Nephron (organoid): ENCODE data around the gene ACACA.
A peak's percentile ranks its signal among the peaks of the same experiment; 100 is the strongest.

Source experiments
- H3K27ac Mint-ChIP-seq, 3 experiments: 2 replicates each; pipeline ENCODE4 v1.8.0; 2020; ENCODE audit warnings: mixed read lengths in 3 of 3, mild to moderate bottlenecking in 2 of 3, moderate library complexity in 1 of 3
- H3K27me3 Mint-ChIP-seq: 2 replicates; pipeline ENCODE4 v1.8.0; 2021; ENCODE audit warnings: low read depth, mild to moderate bottlenecking, moderate library complexity, mixed read lengths
- H3K36me3 Mint-ChIP-seq: 2 replicates; pipeline ENCODE4 v1.8.0; 2020; ENCODE audit warnings: low read depth, mixed read lengths
- H3K4me1 Mint-ChIP-seq: 2 replicates; pipeline ENCODE4 v1.8.0; 2020; ENCODE audit warnings: mixed read lengths
- H3K4me3 Mint-ChIP-seq, 3 experiments: 2 replicates each; pipeline ENCODE4 v1.8.0; 2020; ENCODE audit warnings: mild to moderate bottlenecking in 3 of 3, mixed read lengths in 3 of 3, moderate library complexity in 2 of 3
- H3K9me3 Mint-ChIP-seq: 2 replicates; pipeline ENCODE4 v1.8.0; 2020; ENCODE audit warnings: mixed read lengths
- TF ChIP-seq, protein P1 (sequence below), 3 experiments: fragments of 200-600 bp; sonication (generic); IDR thresholded peaks; one replicate each; pipeline ENCODE4 v1.5.0; 2021; ENCODE audit warnings: antibody characterized with exemption in 3 of 3; ENCODE audit not compliant: unreplicated experiment in 3 of 3

The ACACA gene

DNA sequence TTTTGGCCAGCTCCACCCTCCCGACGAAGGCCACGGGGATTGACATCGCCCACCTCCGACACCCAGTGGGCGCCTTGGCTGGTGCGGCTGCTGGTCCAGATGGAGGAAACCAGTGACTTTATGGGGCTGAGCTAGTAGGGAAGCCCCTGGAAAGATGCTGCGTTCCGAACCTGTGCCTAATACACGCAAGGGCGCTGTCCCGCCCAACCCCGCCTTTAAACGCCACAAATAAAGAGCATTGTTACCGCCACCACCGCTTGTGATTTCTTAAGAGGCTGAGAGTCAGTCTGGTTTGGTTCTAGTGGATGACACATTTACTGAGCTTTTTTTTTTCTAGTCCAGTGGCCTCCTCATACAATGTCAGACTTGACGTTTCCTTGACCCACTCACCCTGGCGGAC is 350.0 kb downstream of the ACACA start:
- H3K4me1 Mint-ChIP-seq, result peaks cover 29% of the 10 kb centered on the region
- peaks cover 2% of the 10 kb centered on the region for H3K27me3 Mint-ChIP-seq
- H3K9me3 Mint-ChIP-seq, result no peaks in the 10 kb centered on the region
- H3K4me3 Mint-ChIP-seq, result no peak overlapping the region
- H3K27ac Mint-ChIP-seq, result no peak overlapping the region
- H3K36me3 Mint-ChIP-seq, result peaks cover 27% of the 10 kb centered on the region
- TF ChIP-seq, protein P1, sequence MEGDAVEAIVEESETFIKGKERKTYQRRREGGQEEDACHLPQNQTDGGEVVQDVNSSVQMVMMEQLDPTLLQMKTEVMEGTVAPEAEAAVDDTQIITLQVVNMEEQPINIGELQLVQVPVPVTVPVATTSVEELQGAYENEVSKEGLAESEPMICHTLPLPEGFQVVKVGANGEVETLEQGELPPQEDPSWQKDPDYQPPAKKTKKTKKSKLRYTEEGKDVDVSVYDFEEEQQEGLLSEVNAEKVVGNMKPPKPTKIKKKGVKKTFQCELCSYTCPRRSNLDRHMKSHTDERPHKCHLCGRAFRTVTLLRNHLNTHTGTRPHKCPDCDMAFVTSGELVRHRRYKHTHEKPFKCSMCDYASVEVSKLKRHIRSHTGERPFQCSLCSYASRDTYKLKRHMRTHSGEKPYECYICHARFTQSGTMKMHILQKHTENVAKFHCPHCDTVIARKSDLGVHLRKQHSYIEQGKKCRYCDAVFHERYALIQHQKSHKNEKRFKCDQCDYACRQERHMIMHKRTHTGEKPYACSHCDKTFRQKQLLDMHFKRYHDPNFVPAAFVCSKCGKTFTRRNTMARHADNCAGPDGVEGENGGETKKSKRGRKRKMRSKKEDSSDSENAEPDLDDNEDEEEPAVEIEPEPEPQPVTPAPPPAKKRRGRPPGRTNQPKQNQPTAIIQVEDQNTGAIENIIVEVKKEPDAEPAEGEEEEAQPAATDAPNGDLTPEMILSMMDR (IDR thresholded peaks at IDR 0.05; ENCODE audit: unreplicated experiment in 3 of 3), result no peak

DNA sequence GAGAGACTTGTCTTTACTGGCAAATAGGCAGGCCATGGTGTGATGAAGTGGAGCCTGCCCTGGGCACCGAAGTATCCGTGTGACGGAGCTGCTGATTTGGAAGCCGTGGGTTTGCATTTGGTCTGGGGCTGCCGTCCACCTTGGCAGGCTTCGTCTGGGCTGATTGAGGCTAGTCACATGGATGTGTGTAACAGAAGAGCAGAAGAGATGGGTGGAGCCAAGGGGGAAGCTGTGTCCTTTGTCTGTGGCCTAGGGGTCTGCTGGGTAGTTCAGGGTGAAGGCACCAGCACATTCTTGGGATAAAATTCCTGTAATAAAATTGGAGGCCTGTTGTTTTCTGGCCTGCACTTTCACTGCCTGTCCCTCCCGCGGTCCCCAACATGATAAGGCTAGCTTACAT is 351.7 kb downstream of the ACACA start:
- Mint-ChIP-seq H3K4me1 (peaks cover 27% of the 10 kb centered on the region), H3K4me3 (no peak overlapping the region), H3K27ac (peak overlapping the region in 1 of 3 experiments; percentile 29), H3K27me3 (peaks cover under 1% of the 10 kb centered on the region), H3K36me3 (peaks cover 27% of the 10 kb centered on the region), H3K9me3 (no peaks in the 10 kb centered on the region)
- TF ChIP-seq, protein P1 (IDR thresholded peaks at IDR 0.05; ENCODE audit: unreplicated experiment in 3 of 3), result no peak

DNA sequence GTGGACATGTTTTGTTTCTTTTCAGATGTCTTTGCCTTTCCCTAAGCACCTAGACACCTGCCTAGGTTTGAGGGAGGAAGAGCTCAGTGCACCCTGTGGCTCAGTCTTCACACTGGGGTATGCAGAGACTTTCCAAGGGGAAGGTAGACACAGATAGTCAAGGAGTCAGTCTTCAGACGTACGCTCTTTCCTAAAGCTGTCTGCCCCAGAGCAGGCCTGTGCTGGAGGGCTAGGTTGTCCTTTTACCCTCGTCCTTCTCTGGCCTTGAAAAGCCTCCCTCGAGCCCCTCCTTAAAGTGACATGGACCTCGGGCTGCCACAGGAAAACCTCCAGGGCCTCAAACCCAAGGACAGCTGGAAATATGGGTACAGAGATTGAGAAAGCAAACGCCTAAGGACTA is 354.2 kb downstream of the ACACA start:
- peak overlapping the region; percentile 68 to 96 (median 83) for H3K27ac Mint-ChIP-seq
- H3K4me1 Mint-ChIP-seq, result peaks cover 33% of the 10 kb centered on the region
- H3K36me3 Mint-ChIP-seq, result peaks cover 23% of the 10 kb centered on the region
- no peak overlapping the region for H3K4me3 Mint-ChIP-seq
- no peaks in the 10 kb centered on the region for H3K9me3 Mint-ChIP-seq
- TF ChIP-seq, protein P1 (IDR thresholded peaks at IDR 0.05; ENCODE audit: unreplicated experiment in 3 of 3), result no peak
- peaks cover 3% of the 10 kb centered on the region for H3K27me3 Mint-ChIP-seq

DNA sequence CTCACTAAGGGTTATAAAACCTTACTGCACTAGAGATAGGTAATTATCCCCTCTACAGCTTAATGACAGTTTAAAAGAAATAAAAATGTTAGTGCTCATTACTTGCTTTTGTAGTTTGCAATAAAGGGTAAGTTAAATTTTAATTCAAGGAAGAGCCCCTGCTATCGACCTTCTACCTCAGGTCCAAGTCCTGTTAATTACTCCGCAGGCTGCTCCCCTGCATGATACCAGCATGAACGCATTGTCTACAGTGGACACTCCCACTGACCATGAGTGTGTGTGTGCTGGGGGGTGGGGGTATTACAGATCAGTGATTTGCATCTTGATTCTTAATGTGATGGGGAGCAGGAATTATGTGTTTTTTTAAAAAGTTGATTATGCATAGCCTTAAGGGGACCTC is 354.8 kb downstream of the ACACA start:
- H3K4me3 Mint-ChIP-seq, result peak overlapping the region in 1 of 3 experiments; percentile 4
- peaks cover 36% of the 10 kb centered on the region for H3K4me1 Mint-ChIP-seq
- TF ChIP-seq, protein P1 (IDR thresholded peaks at IDR 0.05; ENCODE audit: unreplicated experiment in 3 of 3), result no peak
- H3K27me3 Mint-ChIP-seq, result peaks cover 3% of the 10 kb centered on the region
- peak overlapping the region; percentile 68 to 96 (median 83) for H3K27ac Mint-ChIP-seq
- peaks cover 20% of the 10 kb centered on the region for H3K36me3 Mint-ChIP-seq
- no peaks in the 10 kb centered on the region for H3K9me3 Mint-ChIP-seq

DNA sequence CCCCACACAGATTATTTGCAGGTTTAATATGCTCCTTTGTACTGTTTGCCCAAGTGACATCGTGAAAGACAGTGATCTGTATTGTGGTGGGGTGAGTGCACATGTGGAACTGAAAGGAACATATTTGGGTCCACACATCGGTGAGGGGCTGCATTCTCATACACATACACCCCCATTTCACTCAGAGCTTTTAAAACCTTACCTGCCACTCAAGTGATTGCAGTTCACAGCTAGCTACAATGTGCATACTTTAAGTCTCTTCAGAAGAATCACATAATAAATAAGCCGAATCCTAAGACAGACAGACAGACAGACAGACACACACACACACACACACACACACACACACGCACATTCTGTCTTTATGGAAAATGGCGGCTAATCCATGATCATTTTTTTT is 355.3 kb downstream of the ACACA start:
- H3K27me3 Mint-ChIP-seq, result peaks cover 6% of the 10 kb centered on the region

DNA sequence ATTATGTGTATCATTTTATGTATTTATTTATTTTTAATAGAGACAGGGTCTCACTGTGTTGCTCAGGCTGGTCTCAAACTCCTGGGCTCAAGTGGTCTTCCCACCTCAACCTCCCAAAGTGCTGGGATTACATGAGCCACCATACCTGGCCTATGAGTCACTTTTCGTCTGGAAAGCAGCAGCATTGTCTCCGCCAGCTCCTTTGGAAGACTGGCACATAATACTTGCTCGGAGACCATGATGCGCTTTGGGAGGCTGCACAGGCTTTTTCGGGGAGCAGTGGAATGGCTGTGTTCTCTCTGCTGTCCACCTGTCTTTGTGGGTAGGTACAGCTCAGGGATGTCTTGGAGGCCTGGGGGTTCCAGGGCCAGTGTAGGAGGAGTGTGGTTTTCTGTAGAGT is 355.7 kb downstream of the ACACA start:
- H3K4me1 Mint-ChIP-seq, result peaks cover 40% of the 10 kb centered on the region
- H3K36me3 Mint-ChIP-seq, result peaks cover 12% of the 10 kb centered on the region
- TF ChIP-seq, protein P1 (IDR thresholded peaks at IDR 0.05; ENCODE audit: unreplicated experiment in 3 of 3), result no peak
- no peak overlapping the region for H3K4me3 Mint-ChIP-seq
- peaks cover 8% of the 10 kb centered on the region for H3K27me3 Mint-ChIP-seq
- H3K27ac Mint-ChIP-seq, result peak overlapping the region in 2 of 3 experiments; percentile 83 to 96
- H3K9me3 Mint-ChIP-seq, result no peaks in the 10 kb centered on the region

More for the DNA sequence above, 355.3 kb downstream of the ACACA start:
- Mint-ChIP-seq H3K4me1 (peaks cover 40% of the 10 kb centered on the region), H3K36me3 (peaks cover 16% of the 10 kb centered on the region), H3K27ac (peak overlapping the region in 2 of 3 experiments; percentile 83 to 96), H3K4me3 (no peak overlapping the region), H3K9me3 (no peaks in the 10 kb centered on the region)
- TF ChIP-seq, protein P1 (IDR thresholded peaks at IDR 0.05; ENCODE audit: unreplicated experiment in 3 of 3), result no peak
